NCI-H1436 (cell line): ENCODE results near the gene SPRYD3.
A peak's percentile ranks its signal among the peaks of the same experiment; 100 is the strongest.
"Not testable (repeated sequence)": the region's sequence is repeated elsewhere in the genome, so short reads cannot be mapped to it uniquely, and the experiment has no call there.

ENCODE experiments used
- DNase-seq: peaks from one replicate; lab custom pipeline; 2025; lab: John Stamatoyannopoulos, UW

SPRYD3 gene

GRCh38 chr12:53051881-53052412 lies 27.2 kb downstream of the SPRYD3 start:
- DNase-seq, result no peak

GRCh38 chr12:53051058-53051880 lies 27.9 kb downstream of the SPRYD3 start:
- no peak for DNase-seq

- DNase-seq, result no peak
Observed at GRCh38 chr12:53050426-53051057, 28.6 kb downstream of the SPRYD3 start.

GRCh38 chr12:53049571-53050318 lies 29.4 kb downstream of the SPRYD3 start, which contains the start of gene TNS2:
Gene TNS2 (plus strand): TSS chr12:53050065. CDS start chr12:53050186, 121 bp downstream.
- no peak for DNase-seq

- no peak for DNase-seq
Observed at GRCh38 chr12:53048780-53049401, 30.3 kb downstream of the SPRYD3 start.

GRCh38 chr12:53048033-53048779 lies 31.0 kb downstream of the SPRYD3 start:
- no peak for DNase-seq

GRCh38 chr12:53047221-53048032 lies 31.8 kb downstream of the SPRYD3 start:
- DNase-seq, result peak; percentile 61

GRCh38 chr12:53046655-53047220 lies 32.5 kb downstream of the SPRYD3 start:
- peak; percentile 61 for DNase-seq

- no peak for DNase-seq
Observed at GRCh38 chr12:53045696-53046045, 33.5 kb downstream of the SPRYD3 start.

GRCh38 chr12:53044896-53045695 lies 34.1 kb downstream of the SPRYD3 start:
- DNase-seq, result no peak

- DNase-seq, result no peak
Observed at GRCh38 chr12:53044052-53044581, 35.1 kb downstream of the SPRYD3 start.

- DNase-seq, result no peak
Observed at GRCh38 chr12:53042607-53043454, 36.4 kb downstream of the SPRYD3 start.

- DNase-seq, result no peak
Observed at GRCh38 chr12:53039851-53040250, 39.3 kb downstream of the SPRYD3 start.

GRCh38 chr12:53036802-53037201 lies 42.4 kb downstream of the SPRYD3 start:
- no peak for DNase-seq

GRCh38 chr12:53034459-53034858 lies 44.7 kb downstream of the SPRYD3 start:
- DNase-seq, result no peak

- not testable (repeated sequence) for DNase-seq
Observed at GRCh38 chr12:53033832-53034231, 45.4 kb downstream of the SPRYD3 start.

GRCh38 chr12:53031616-53032015 lies 47.6 kb downstream of the SPRYD3 start:
- no peak for DNase-seq

- not testable (repeated sequence) for DNase-seq
Observed at GRCh38 chr12:53027014-53027413, 52.2 kb downstream of the SPRYD3 start.
